K562 (cell line): ENCODE measurements around the gene AHNAK. TPM values are rescaled to one million over a fixed set of nuclear protein-coding genes. Genes with fewer than 3 reads are reported as not detected.
A peak's percentile ranks its signal among the peaks of the same experiment; 100 is the strongest.

Source experiments
- BCOR ChIP-seq: fragments of 450-650 bp; IDR thresholded peaks from 2 replicates; pipeline ENCODE4 v1.6.1; 2016
- CREB1 ChIP-seq, 2 experiments: sonication (generic) in 1 of 2; formaldehyde crosslinking in 1 of 2; IDR thresholded peaks; 2 replicates each; pipeline versions ENCODE4 v1.6.1 to v1.8.0; 2012 to 2022; ENCODE audit warnings: inconsistent platforms in 1 of 2, mild to moderate bottlenecking in 1 of 2, missing genetic modification reagents in 1 of 2, moderate library complexity in 1 of 2
- CXXC5 ChIP-seq: fragments of 250-450 bp; sonication (Bioruptor Pico); IDR thresholded peaks from 2 replicates; pipeline ENCODE4 v1.8.0; 2022; ENCODE audit warnings: inconsistent platforms, mild to moderate bottlenecking, moderate library complexity
- ELF2 ChIP-seq: fragments of 250-450 bp; sonication (Bioruptor Pico); IDR thresholded peaks from 2 replicates; pipeline ENCODE4 v1.5.0; 2021; ENCODE audit warnings: mild to moderate bottlenecking
- ERF ChIP-seq: fragments of 450-650 bp; formaldehyde crosslinking; IDR thresholded peaks from 2 replicates; pipeline ENCODE4 v1.4.0; 2020; ENCODE audit warnings: mild to moderate bottlenecking, mixed read lengths
- ESRRA ChIP-seq: fragments of 450-650 bp; IDR thresholded peaks from 2 replicates; pipeline ENCODE4 v1.6.1; 2014; ENCODE audit warnings: low read depth, mild to moderate bottlenecking, moderate library complexity, borderline replicate concordance
- FOXK1 ChIP-seq: sonication (generic); formaldehyde crosslinking; IDR thresholded peaks from 2 replicates; pipeline ENCODE4 v1.8.0; 2022; ENCODE audit warnings: missing genetic modification reagents, mild to moderate bottlenecking, borderline replicate concordance
- HDAC1 ChIP-seq, 2 experiments: fragments of 450-650 bp; IDR thresholded peaks; 2 replicates each; pipeline ENCODE4 v1.6.1; 2016 to 2017; ENCODE audit warnings: inconsistent platforms in 1 of 2, mild to moderate bottlenecking in 1 of 2, moderate library complexity in 1 of 2
- LEF1 ChIP-seq: fragments of 450-650 bp; IDR thresholded peaks from 2 replicates; pipeline ENCODE4 v1.6.1; 2016; ENCODE audit warnings: mild to moderate bottlenecking
- NONO ChIP-seq, 2 experiments: fragments of 200-400 bp in 1 of 2; fragments of 450-650 bp in 1 of 2; formaldehyde crosslinking in 1 of 2; IDR thresholded peaks; 2 replicates each; pipeline ENCODE4 v1.6.1; 2017; ENCODE audit warnings: low read depth in 2 of 2, mild to moderate bottlenecking in 2 of 2, moderate library complexity in 2 of 2, low read length in 1 of 2
- PML ChIP-seq: IDR thresholded peaks from 2 replicates; pipeline ENCODE4 v1.6.1; 2012; ENCODE audit warnings: low read length, inconsistent platforms
- RBFOX2 ChIP-seq: fragments of 200-400 bp; formaldehyde crosslinking; IDR thresholded peaks from 2 replicates; pipeline ENCODE4 v1.6.1; 2017; ENCODE audit warnings: low read depth, mild to moderate bottlenecking, low read length, moderate library complexity
- SP1 ChIP-seq: sonication (generic); formaldehyde crosslinking; IDR thresholded peaks from 2 replicates; pipeline ENCODE4 v1.8.1; 2022; ENCODE audit warnings: mild to moderate bottlenecking, missing genetic modification reagents
- TBP ChIP-seq: optimal IDR thresholded peaks from 2 replicates; pipeline ENCODE3; 2011; ENCODE audit warnings: low read depth, low read length, improper control_type of control experiment
- TOE1 ChIP-seq, 2 experiments: fragments of 450-650 bp in 1 of 2; sonication (generic) in 1 of 2; formaldehyde crosslinking in 1 of 2; IDR thresholded peaks; 2 replicates each; pipeline versions ENCODE4 v1.7.1 to v1.8.0; 2016 to 2022; ENCODE audit warnings: borderline replicate concordance in 2 of 2, mild to moderate bottlenecking in 2 of 2, antibody characterized with exemption in 1 of 2, inconsistent platforms in 1 of 2, low read depth in 1 of 2, missing genetic modification reagents in 1 of 2, moderate library complexity in 1 of 2
- ZNF316 ChIP-seq: fragments of 450-650 bp; IDR thresholded peaks from 2 replicates; pipeline ENCODE4 v1.6.1; 2016
- polyA plus RNA-seq, 8 experiments: library from polyadenylated mRNA; depleted of rRNA in 4 of 8; stranded (reverse) in 5 of 8; unstranded in 3 of 8; fragments of >200 nt; fragmentation: Nextera tagmentation in 2 of 8; fragmentation: Illumina TruSeq in 1 of 8; extraction: Ambion mirVana in 2 of 8; extraction: Trizol in 1 of 8; gene quantifications; 2 replicates each; pipeline versions ENCODE4 v1.2.1 to v1.2.3, GENCODE V29; 2011 to 2014; ENCODE audit warnings: inconsistent platforms in 1 of 8, missing spikeins in 1 of 8
- total RNA-seq, 7 experiments: library from RNA; depleted of rRNA in 6 of 7; stranded (reverse); fragments of >200 nt in 6 of 7; fragmentation: Illumina TruSeq in 2 of 7; extraction: Trizol in 2 of 7; gene quantifications; 2 replicates each; pipeline versions ENCODE4 v1.2.1 to v1.2.3, GENCODE V29; 2011 to 2021; ENCODE audit warnings: low replicate concordance in 1 of 7
- TF ChIP-seq, protein P1 (sequence below), 2 experiments: IDR thresholded peaks; 2 replicates each; pipeline ENCODE4 v1.6.1; 2012; ENCODE audit warnings: improper control_type of control experiment in 2 of 2, low read depth in 2 of 2, low read length in 2 of 2, borderline replicate concordance in 1 of 2
- TF ChIP-seq, protein P2 (sequence below), 3 experiments: fragments of 200-800 bp in 1 of 3; fragments of 250-450 bp in 1 of 3; fragments of 450-650 bp in 1 of 3; sonication (Bioruptor Pico) in 1 of 3; sonication (Bioruptor generic) in 1 of 3; formaldehyde crosslinking in 1 of 3; IDR thresholded peaks; 2 replicates each; pipeline versions ENCODE4 v1.6.1 to v1.8.0; 2016 to 2022; ENCODE audit warnings: mild to moderate bottlenecking in 2 of 3, missing genetic modification characterization in 2 of 3, missing compliant biosample characterization in 1 of 3, moderate library complexity in 1 of 3
- TF ChIP-seq, protein P3 (sequence below): fragments of 450-650 bp; IDR thresholded peaks from 2 replicates; pipeline ENCODE4 v1.6.1; 2016; ENCODE audit warnings: antibody characterized with exemption

Gene AHNAK
- total and polyA plus RNA-seq, 9 of the 15 experiments (the other 6 are each of a cell fraction or from before 2014, with no cell fraction given): 1.5 to 89.7 (median 45.0) TPM

DNA sequence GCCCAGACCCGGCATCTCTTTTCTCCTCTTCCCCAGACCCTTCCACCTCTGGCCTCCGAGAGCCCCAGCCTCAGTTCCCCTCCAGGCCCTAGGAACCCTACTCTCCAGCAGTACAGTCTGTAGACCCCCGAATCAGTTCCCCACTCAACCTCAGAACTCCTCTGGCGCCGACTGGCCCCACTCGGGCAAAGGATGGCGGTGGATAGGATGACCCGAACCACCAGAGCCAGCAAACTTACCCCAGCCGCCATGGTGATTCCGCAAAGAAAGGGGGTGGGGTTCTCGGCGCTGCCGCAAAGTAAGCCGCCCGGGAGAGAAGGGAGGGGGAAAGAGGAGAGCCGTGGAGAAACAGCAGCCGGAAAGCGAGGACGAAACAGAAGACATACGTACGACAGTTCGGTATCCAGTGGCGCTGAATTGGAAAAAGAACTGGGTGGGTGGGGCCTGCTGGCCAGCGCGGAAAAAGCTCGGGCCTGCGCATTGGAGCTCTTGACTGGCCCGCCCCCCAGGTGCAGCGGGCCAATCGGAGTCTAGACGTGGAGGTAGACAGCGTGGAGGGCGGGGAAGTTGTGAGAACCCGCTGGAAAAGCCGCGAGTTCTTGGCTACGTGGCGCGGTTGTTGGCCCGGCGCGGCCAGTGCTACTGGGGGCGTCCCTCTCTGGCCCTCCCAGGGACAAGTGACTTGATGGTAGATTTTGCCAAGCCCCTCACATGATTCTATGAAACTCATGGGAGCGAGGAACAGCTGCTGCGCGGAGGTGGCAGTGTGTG lies 27.2 kb upstream of the AHNAK start, which contains the start of gene EEF1G (continued):
- TF ChIP-seq CXXC5 (CRISPR knock-in tag): peak; percentile 10; the same call in 1 of the 2 replicates
- peak; percentile 97 for TF ChIP-seq TBP
- TF ChIP-seq LEF1: peak; percentile 21; the same call in 1 of the 2 replicates
- TF ChIP-seq ERF (CRISPR knock-in tag): 0 out of 2 replicates have a peak, but pooled peaks have one; percentile 65
- peak; percentile 34 to 39; a peak in 3 of 4 replicates for TF ChIP-seq HDAC1 (IDR thresholded peaks at IDR 0.05)
- TF ChIP-seq, protein P1, sequence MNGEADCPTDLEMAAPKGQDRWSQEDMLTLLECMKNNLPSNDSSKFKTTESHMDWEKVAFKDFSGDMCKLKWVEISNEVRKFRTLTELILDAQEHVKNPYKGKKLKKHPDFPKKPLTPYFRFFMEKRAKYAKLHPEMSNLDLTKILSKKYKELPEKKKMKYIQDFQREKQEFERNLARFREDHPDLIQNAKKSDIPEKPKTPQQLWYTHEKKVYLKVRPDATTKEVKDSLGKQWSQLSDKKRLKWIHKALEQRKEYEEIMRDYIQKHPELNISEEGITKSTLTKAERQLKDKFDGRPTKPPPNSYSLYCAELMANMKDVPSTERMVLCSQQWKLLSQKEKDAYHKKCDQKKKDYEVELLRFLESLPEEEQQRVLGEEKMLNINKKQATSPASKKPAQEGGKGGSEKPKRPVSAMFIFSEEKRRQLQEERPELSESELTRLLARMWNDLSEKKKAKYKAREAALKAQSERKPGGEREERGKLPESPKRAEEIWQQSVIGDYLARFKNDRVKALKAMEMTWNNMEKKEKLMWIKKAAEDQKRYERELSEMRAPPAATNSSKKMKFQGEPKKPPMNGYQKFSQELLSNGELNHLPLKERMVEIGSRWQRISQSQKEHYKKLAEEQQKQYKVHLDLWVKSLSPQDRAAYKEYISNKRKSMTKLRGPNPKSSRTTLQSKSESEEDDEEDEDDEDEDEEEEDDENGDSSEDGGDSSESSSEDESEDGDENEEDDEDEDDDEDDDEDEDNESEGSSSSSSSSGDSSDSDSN (IDR thresholded peaks at IDR 0.05; ENCODE audit: borderline replicate concordance in 1 of 2, low read depth in 2 of 2, low read length in 2 of 2): 0 out of 4 replicates have a peak, but pooled peaks of 1 of the 2 experiments have one; percentile 33
- peak; percentile 82 for TF ChIP-seq BCOR
- peak; percentile 11 for TF ChIP-seq ESRRA
- peak; percentile 60 for TF ChIP-seq TOE1 (IDR thresholded peaks at IDR 0.05; ENCODE audit: borderline replicate concordance)
- 0 out of 2 replicates have a peak, but pooled peaks have one; percentile 43 for TF ChIP-seq TOE1 (CRISPR knock-in tag; IDR thresholded peaks at IDR 0.05; ENCODE audit: borderline replicate concordance, low read depth)
- peak; percentile 91 for TF ChIP-seq RBFOX2
- 0 out of 2 replicates have a peak, but pooled peaks have one; percentile 67 for TF ChIP-seq ELF2 (CRISPR knock-in tag)
- 0 out of 2 replicates have a peak, but pooled peaks have one; percentile 15 for TF ChIP-seq FOXK1
- TF ChIP-seq CREB1 (IDR thresholded peaks at IDR 0.05): no peak
- TF ChIP-seq CREB1 (CRISPR knock-in tag; IDR thresholded peaks at IDR 0.05): peak; percentile 66; the same call in 1 of the 2 replicates
- peak in 1 of 2 experiments; percentile 41; a peak in 1 of 4 replicates for TF ChIP-seq NONO (IDR thresholded peaks at IDR 0.05; ENCODE audit: low read depth in 2 of 2, low read length in 1 of 2)
- TF ChIP-seq, protein P2, sequence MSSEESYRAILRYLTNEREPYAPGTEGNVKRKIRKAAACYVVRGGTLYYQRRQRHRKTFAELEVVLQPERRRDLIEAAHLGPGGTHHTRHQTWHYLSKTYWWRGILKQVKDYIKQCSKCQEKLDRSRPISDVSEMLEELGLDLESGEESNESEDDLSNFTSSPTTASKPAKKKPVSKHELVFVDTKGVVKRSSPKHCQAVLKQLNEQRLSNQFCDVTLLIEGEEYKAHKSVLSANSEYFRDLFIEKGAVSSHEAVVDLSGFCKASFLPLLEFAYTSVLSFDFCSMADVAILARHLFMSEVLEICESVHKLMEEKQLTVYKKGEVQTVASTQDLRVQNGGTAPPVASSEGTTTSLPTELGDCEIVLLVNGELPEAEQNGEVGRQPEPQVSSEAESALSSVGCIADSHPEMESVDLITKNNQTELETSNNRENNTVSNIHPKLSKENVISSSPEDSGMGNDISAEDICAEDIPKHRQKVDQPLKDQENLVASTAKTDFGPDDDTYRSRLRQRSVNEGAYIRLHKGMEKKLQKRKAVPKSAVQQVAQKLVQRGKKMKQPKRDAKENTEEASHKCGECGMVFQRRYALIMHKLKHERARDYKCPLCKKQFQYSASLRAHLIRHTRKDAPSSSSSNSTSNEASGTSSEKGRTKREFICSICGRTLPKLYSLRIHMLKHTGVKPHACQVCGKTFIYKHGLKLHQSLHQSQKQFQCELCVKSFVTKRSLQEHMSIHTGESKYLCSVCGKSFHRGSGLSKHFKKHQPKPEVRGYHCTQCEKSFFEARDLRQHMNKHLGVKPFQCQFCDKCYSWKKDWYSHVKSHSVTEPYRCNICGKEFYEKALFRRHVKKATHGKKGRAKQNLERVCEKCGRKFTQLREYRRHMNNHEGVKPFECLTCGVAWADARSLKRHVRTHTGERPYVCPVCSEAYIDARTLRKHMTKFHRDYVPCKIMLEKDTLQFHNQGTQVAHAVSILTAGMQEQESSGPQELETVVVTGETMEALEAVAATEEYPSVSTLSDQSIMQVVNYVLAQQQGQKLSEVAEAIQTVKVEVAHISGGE (CRISPR knock-in tag; IDR thresholded peaks at IDR 0.05): peak in 1 of 3 experiments; percentile 68; a peak in 1 of 6 replicates
- TF ChIP-seq PML: peak; percentile 80
- peak; percentile 93 for TF ChIP-seq SP1 (CRISPR knock-in tag)
- TF ChIP-seq, protein P3, sequence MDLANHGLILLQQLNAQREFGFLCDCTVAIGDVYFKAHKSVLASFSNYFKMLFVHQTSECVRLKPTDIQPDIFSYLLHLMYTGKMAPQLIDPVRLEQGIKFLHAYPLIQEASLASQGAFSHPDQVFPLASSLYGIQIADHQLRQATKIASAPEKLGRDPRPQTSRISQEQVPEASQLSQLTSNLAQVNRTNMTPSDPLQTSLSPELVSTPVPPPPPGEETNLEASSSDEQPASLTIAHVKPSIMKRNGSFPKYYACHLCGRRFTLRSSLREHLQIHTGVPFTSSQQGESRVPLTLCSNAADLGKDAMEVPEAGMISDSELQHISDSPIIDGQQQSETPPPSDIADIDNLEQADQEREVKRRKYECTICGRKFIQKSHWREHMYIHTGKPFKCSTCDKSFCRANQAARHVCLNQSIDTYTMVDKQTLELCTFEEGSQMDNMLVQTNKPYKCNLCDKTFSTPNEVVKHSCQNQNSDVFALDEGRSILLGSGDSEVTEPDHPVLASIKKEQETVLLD: peak; percentile 91
- TF ChIP-seq ZNF316: peak; percentile 30; the same call in 1 of the 2 replicates
